Common myeloid progenitor, CD34-positive (primary cell): Measurements from ENCODE around the gene LRMDA.

Experiments
- CTCF ChIA-PET: fragments of 350-600 bp; sonication (Branson Sonifier 250); formaldehyde crosslinking; loops from one replicate; lab custom pipeline; 2021; ENCODE audit warnings: antibody characterized with exemption; lab: Charles Lee
- POLR2A ChIA-PET: fragments of 350-600 bp; sonication (Branson Sonifier 250); formaldehyde crosslinking; loops from one replicate; lab custom pipeline; 2021; ENCODE audit warnings: antibody characterized with exemption; lab: Charles Lee
- DNase-seq, 3 donors: peaks; one replicate each; pipeline versions ENCODE4 v3.0.0 to v3.0.0-alpha.2; 2013
- H3K27ac ChIP-seq, 2 experiments: 1 replicate in 1 of 2; 2 replicates in 1 of 2; pipeline ENCODE4 v1.7.0; 2013; ENCODE audit warnings: inconsistent platforms in 2 of 2, low read length in 2 of 2, mild to moderate bottlenecking in 2 of 2, low read depth in 1 of 2, moderate library complexity in 1 of 2; ENCODE audit not compliant: severe bottlenecking in 2 of 2, insufficient read depth in 1 of 2, poor library complexity in 1 of 2
- H3K27me3 ChIP-seq, 5 experiments: replicated peaks in 2 of 5; 1 replicate in 3 of 5; 2 replicates in 2 of 5; pipeline versions ENCODE4 v1.6.1 to v1.7.0; 2013; ENCODE audit warnings: low read length in 4 of 5, mild to moderate bottlenecking in 2 of 5, moderate library complexity in 2 of 5, inconsistent platforms in 1 of 5; ENCODE audit not compliant: insufficient read depth in 5 of 5, control insufficient read depth in 4 of 5
- H3K36me3 ChIP-seq, 4 experiments: 1 replicate in 2 of 4; 2 replicates in 2 of 4; pipeline versions ENCODE4 v1.6.1 to v1.7.0; 2013; ENCODE audit warnings: low read length in 3 of 4, control low read depth in 1 of 4, mild to moderate bottlenecking in 1 of 4; ENCODE audit not compliant: control insufficient read depth in 4 of 4, insufficient read depth in 4 of 4
- H3K4me1 ChIP-seq, 4 experiments: 1 replicate in 3 of 4; 2 replicates in 1 of 4; pipeline versions ENCODE4 v1.6.1 to v1.7.1; 2013; ENCODE audit warnings: low read length in 3 of 4, mild to moderate bottlenecking in 3 of 4, control low read depth in 1 of 4, inconsistent platforms in 1 of 4, moderate library complexity in 1 of 4; ENCODE audit not compliant: control insufficient read depth in 4 of 4, insufficient read depth in 4 of 4; ENCODE audit errors: control extremely low read depth in 1 of 4
- H3K4me3 ChIP-seq, 7 experiments: 1 replicate in 4 of 7; 2 replicates in 3 of 7; pipeline versions ENCODE4 v1.5.1 to v1.7.0; 2013; ENCODE audit warnings: mild to moderate bottlenecking in 7 of 7, low read length in 6 of 7, moderate library complexity in 6 of 7, inconsistent platforms in 2 of 7, low read depth in 2 of 7, control low read depth in 1 of 7; ENCODE audit not compliant: insufficient read depth in 4 of 7, control insufficient read depth in 1 of 7; ENCODE audit errors: extremely low read depth in 1 of 7
- H3K9me3 ChIP-seq, 5 experiments: 1 replicate in 4 of 5; 2 replicates in 1 of 5; pipeline versions ENCODE4 v1.6.1 to v1.7.1; 2013; ENCODE audit warnings: low read length in 4 of 5, mild to moderate bottlenecking in 2 of 5, inconsistent platforms in 1 of 5, low read depth in 1 of 5, moderate library complexity in 1 of 5; ENCODE audit not compliant: control insufficient read depth in 4 of 5, insufficient read depth in 2 of 5; ENCODE audit errors: control extremely low read depth in 1 of 5
- WGBS: methylation state at CpG from one replicate; pipeline ENCODE4 v1.1.5; 2013; ENCODE audit not compliant: insufficient coverage; 5-methylcytosine and 5-hydroxymethylcytosine counted together

LRMDA gene

GRCh38 chr10:76558586-76558985 is 1127.2 kb downstream of the LRMDA start:
- no peaks in the 10 kb centered on the region for H3K4me1 ChIP-seq
- no peaks in the 10 kb centered on the region for H3K9me3 ChIP-seq
- no peak overlapping the region for H3K27ac ChIP-seq
- CTCF ChIA-PET: no interaction called here
- POLR2A ChIA-PET: no interaction called here
- H3K4me3 ChIP-seq: no peak overlapping the region
- DNase-seq: no peak
- 88% methylated on average over 1 of the region's 1 CpG for WGBS
- no peaks in the 10 kb centered on the region for H3K27me3 ChIP-seq
- peaks cover 0 to 2% (median 0%) of the 10 kb centered on the region in 4 experiments for H3K36me3 ChIP-seq

- CTCF ChIA-PET: no interaction called here
- DNase-seq: no peak
Measured at GRCh38 chr10:76558996-76559891, 1127.8 kb downstream of the LRMDA start.

DNA sequence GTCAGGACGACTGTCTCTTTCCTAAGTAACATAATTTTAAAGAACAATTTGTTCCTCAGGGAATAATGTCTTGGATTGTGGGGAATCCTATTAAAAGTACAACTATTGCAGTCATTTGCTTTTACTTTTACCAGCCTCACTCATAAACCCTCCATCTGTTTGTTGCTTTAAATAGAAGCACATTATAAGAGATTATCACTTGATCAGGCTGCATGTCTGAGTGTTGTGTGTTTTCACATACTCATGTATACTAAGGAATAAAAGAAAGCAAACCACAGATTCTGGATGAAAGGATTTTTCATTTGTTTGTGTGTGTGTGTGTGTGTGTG is 1128.4 kb downstream of the LRMDA start:
- H3K27me3 ChIP-seq: no peaks in the 10 kb centered on the region
- H3K4me1 ChIP-seq: peaks cover 0 to 11% (median 6%) of the 10 kb centered on the region in 4 experiments
- ChIA-PET POLR2A (no interaction called here), CTCF (no interaction called here)
- no peak overlapping the region for H3K4me3 ChIP-seq
- H3K36me3 ChIP-seq: peaks cover 0 to 2% (median 0%) of the 10 kb centered on the region in 4 experiments
- no peaks in the 10 kb centered on the region for H3K9me3 ChIP-seq
- no peak for DNase-seq
- WGBS: no CpG with 5 or more reads among the region's 1 CpG
- no peak overlapping the region for H3K27ac ChIP-seq

More at GRCh38 chr10:76558996-76559891, 1127.8 kb downstream of the LRMDA start:
- Histone ChIP-seq H3K9me3 (no peaks in the 10 kb centered on the region), H3K27ac (no peak overlapping the region), H3K36me3 (peaks cover 0 to 2% (median 0%) of the 10 kb centered on the region in 4 experiments), H3K4me3 (no peak overlapping the region), H3K4me1 (peaks cover 0 to 5% (median 5%) of the 10 kb centered on the region in 4 experiments), H3K27me3 (no peaks in the 10 kb centered on the region)
- WGBS: 80% methylated on average over 1 of the region's 3 CpGs
- POLR2A ChIA-PET: no interaction called here

DNA sequence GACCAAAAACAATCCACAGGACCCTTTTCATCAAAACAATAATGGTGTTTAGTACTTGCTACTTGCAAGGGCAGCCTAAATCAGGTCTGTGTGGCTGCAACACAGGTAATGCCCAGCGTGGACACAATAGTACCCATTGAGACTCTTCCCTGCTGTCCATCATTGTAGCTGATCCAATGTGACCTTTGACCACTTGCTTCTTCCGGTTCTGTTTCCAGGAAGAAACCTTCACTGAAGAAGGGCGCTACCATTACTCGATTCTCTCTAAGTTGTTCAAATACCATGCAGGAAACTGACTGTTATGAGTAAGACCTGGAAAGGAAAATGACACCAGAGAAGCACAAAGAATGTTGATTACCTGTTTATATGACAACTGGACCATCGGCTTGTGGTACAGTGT is 1128.9 kb downstream of the LRMDA start:
- ChIA-PET POLR2A (no interaction called here), CTCF (no interaction called here)
- H3K36me3 ChIP-seq: peaks cover 0 to 2% (median 0%) of the 10 kb centered on the region in 4 experiments
- no peak overlapping the region for H3K4me3 ChIP-seq
- DNase-seq: no peak
- no peaks in the 10 kb centered on the region for H3K9me3 ChIP-seq
- WGBS: 96% methylated on average over 3 of the region's 5 CpGs
- H3K27ac ChIP-seq: no peak overlapping the region
- peaks cover 0 to 11% (median 6%) of the 10 kb centered on the region in 4 experiments for H3K4me1 ChIP-seq
- no peaks in the 10 kb centered on the region for H3K27me3 ChIP-seq

DNA sequence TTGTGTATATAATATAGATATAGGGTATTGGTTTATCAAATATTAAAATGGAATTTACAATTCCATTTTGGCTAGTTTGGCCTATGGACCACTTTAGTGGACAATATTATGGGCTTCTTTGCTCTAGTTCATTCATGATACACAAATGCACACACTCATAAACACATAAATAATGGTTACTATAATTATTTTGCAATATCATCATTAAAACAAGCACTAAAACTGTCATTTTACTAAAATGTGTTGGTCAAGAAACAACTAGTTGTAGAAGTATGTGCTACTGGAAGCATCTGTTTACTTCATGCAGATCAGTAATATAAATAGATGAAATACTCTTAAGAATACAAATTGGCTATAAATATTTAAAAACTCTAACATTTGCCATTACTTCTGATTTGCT is 1131.9 kb downstream of the LRMDA start:
- Histone ChIP-seq H3K9me3 (no peaks in the 10 kb centered on the region), H3K36me3 (peaks cover 0 to 2% (median 0%) of the 10 kb centered on the region in 4 experiments), H3K4me3 (no peak overlapping the region), H3K4me1 (peaks cover 0 to 11% (median 6%) of the 10 kb centered on the region in 4 experiments), H3K27ac (no peak overlapping the region), H3K27me3 (no peaks in the 10 kb centered on the region)
- POLR2A ChIA-PET: no interaction called here
- CTCF ChIA-PET: no interaction called here
- DNase-seq: no peak

DNA sequence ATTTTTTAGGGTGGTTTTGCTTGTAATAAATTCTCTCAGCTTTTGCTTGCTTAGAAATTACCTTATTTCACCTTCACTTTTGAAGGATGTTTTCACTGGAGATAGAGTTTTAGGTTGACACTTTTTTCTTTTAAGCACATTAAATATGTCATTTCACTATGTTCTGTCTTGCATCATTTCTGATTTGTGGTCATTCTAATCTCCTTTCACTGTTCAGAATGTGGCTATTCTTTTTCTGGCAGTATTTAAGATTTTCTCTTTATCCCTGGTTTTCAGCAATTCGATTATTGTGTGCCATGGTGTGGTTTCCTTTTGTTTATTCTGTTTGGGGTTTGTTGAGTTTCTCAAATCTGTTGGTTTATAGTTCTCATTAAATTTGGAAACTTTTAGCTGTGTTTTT is 1140.6 kb downstream of the LRMDA start:
- ChIA-PET POLR2A (no interaction called here), CTCF (no interaction called here)
- Histone ChIP-seq H3K27me3 (no peaks in the 10 kb centered on the region), H3K36me3 (peaks cover 0 to 3% (median 3%) of the 10 kb centered on the region in 4 experiments), H3K4me1 (no peaks in the 10 kb centered on the region), H3K27ac (no peak overlapping the region), H3K9me3 (peaks cover 0 to 13% (median 3%) of the 10 kb centered on the region in 5 experiments), H3K4me3 (no peak overlapping the region)
- DNase-seq: no peak
- no CpG with 5 or more reads among the region's 1 CpG for WGBS

DNA sequence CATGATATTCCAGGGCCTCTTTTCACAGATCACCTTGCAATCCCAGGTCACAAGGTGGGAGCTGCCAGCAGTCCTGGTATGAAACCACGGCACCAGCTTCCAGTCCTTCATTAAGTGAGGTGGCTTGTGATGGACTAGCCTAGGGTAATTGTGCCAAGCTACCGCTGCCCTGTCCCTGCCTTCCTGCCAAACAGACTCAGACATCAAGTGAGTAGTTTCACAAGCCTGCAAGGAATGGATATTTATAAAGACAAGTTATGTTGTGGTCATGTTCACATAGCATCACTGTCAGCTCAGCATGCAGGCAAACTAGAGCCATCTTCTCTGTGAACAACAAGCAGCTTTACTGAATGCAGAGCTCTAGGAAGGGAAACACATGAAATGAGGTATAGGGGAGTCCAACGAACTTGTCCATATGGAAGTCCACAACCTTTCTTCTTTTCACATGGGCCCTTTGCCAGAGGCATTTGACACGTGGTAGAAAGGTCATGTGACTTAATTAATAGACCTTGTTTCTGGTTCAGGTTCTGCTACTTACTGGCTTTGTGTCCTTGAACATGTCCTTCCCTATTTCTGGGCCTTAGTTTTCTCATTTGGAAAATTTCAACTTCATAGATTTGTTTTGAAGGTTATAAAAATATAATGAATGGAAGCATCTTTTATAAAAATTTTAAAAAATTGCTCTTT is 1145.0 kb downstream of the LRMDA start:
- H3K4me3 ChIP-seq: no peak overlapping the region
- 100% methylated on average over 4 of the region's 4 CpGs for WGBS
- no peaks in the 10 kb centered on the region for H3K4me1 ChIP-seq
- H3K36me3 ChIP-seq: peaks cover 0 to 6% (median 3%) of the 10 kb centered on the region in 4 experiments
- DNase-seq: no peak
- CTCF ChIA-PET: no interaction called here
- peaks cover 0 to 17% (median 3%) of the 10 kb centered on the region in 5 experiments for H3K9me3 ChIP-seq
- no peaks in the 10 kb centered on the region for H3K27me3 ChIP-seq
- no peak overlapping the region for H3K27ac ChIP-seq
- POLR2A ChIA-PET: no interaction called here
